SIG-M5 treated with dmso at 0.1 percent for 504 hours (cell line): ENCODE data around the gene KY.

ENCODE experiments used
- DNase-seq: peaks from one replicate; lab custom pipeline; 2025; ENCODE audit not compliant: unreplicated experiment; lab: John Stamatoyannopoulos, UW

The KY gene

GRCh38 chr3:134620476-134621115 lies 30.2 kb downstream of the KY start:
- no peak for DNase-seq

DNA sequence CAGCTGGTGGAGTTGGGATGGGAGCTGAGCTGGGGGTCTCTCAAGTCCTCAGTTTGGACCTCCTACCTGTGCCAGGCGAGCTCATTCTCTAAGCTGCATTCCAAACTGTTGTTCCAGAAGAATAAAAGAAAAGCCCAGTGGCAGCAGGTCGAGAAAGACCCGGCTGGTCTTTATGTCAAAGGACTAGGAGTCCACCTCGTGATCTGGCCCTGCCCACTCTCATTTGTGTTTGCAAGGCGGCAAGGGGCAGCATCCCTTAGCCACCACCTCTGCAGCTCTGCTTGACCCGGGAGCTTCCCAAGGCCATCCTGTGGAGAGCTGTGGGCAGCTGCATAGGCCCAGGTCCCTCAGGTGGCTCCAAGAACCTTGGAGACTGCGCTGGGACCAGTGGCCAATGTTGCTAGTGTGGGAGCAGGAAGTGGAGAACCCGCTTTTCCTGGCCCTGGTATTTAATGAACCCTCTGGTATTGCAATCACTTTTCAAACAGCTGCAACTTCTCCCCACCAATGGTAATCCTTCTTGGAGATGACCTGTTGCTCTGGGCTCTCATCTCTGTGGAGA lies 30.9 kb downstream of the KY start:
- no peak for DNase-seq

DNA sequence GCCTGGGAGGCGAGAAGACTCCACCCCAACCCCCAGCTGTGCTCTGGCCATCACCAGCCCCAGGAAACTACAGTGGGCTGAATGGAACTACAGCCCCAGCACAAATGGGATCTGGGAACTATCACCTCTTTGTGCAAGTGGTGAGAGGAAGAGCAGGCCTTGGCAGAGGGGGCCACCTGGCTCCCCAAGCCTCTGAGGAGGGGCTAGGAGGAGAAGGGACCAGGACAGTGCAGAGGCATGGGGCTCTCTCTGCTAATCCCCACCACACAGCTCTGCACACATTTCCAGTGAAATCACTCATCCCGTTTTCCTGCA lies 31.6 kb downstream of the KY start:
- no peak for DNase-seq

GRCh38 chr3:134618478-134619300 lies 32.1 kb downstream of the KY start:
- DNase-seq: no peak

DNA sequence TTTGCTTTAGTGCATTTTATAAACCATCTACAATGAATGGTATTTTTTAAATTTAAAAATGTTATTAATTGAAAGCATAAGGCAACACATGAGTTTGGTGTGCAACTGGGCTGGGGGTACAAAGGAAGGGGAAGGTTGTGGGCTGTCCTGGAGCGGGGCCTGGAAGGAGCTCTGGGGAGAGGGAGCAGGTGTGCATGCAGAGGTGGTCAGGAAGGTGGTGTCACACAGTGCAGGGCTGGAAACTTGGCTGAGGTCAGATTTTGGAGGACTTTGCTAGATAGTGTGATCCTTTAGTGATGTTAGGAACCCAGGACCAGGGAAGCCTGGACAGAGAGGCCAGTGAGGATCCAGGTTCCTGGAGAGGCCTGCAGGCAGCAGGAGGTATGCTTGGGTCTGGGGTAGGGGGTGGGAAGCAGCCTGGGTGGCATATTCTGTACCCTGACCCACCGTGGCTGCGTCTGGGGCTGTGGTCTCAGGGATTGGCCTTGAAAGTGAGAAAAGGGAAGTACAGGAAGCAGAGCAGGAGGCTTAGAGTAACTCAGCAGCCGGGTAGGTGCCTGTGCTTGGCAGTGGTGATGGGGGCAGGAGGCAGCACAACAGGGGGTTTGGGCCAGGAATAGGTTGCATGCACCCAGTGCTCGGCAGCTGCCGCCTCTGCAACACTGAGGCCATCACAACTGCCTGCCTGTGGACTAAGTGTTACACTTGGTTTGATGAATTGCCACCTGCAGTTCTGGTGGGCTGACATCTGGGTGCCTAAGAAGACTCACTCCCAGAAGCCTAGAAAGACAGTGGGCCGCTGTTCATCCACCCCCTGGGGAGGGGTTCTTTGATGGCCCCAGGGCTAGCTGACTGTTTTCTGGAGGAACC lies 33.0 kb downstream of the KY start:
- no peak for DNase-seq

DNA sequence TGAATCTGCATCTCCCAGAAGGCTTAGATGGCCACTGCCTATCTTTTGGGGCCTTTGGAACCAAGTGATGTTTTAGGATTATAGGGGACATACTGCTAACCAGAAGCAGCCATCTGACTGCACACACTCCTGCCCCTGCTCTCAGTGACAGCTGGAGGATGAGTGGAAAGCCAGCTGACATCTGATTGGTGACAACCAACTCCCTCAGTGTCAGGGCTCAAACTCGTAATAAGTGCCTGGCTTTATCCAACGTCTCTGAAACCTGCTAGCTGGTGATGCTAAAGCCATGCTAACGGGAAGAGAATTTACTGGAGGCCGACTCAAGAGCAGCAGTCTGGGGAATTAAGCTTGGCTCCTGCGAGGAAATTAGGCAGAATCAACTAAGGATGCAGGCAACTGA lies 35.1 kb downstream of the KY start:
- no peak for DNase-seq

GRCh38 chr3:134614955-134615354 lies 35.9 kb downstream of the KY start:
- no peak for DNase-seq

DNA sequence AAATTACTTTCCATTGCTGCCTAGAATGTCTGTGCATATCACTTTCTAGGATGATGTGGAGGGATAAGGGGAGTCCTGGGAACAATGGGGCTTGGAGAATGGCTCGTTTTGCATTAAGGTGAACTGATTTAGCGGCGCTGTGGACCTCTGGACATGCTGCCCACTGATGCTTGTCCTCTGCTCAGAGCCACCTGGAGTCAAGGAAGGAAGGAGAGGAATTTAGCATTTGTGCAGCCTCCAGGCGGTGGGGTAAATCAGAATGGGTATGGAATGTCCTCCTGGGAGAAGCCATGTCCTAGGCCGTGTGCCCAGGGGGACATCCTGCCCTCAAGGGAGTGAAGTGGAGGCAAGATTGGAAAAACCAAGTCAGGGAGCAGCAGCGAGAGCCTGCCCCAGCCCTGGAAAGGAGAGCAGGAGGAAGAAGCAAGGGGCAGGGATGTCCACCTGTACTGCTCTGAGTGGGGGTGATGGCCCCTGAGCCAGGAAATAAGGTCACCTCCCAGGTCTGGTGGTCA lies 37.8 kb downstream of the KY start:
- no peak for DNase-seq

- DNase-seq: no peak
These were observed 39.3 kb downstream of the KY start for GRCh38 chr3:134611516-134611915.

GRCh38 chr3:134610432-134611385 lies 40.1 kb downstream of the KY start:
- no peak for DNase-seq

DNA sequence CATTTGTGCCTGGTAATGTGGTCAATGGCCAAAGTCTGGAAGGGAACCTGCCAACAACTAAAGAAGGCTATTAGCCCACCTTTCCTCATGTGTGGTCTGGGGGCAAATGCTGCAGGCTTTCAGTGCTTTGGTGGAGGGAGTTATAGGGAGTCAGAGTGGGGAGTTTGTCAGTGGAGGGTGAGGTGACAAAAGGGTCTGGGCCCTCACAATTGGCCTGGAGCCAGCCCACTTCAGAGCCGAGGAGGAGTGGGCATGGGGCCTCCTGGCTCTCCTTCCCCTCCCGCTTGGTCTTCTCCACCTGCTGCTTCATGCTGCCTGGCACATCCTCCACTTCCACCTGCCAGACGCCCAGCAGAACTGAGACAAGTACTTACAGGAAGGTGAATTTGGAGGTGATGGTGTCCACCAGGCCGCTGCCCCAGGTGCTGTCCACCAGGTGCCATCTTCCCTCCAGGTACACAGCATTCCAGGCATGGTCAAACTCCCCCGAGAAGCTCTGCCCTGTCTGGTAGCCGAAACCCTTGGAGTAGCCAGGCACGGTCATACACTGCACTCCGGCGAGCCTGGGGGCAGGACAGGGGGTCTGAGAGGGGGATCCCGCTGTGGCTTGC lies 40.9 kb downstream of the KY start:
- DNase-seq: no peak

- DNase-seq: no peak
These were observed 41.9 kb downstream of the KY start for GRCh38 chr3:134608771-134609435.

DNA sequence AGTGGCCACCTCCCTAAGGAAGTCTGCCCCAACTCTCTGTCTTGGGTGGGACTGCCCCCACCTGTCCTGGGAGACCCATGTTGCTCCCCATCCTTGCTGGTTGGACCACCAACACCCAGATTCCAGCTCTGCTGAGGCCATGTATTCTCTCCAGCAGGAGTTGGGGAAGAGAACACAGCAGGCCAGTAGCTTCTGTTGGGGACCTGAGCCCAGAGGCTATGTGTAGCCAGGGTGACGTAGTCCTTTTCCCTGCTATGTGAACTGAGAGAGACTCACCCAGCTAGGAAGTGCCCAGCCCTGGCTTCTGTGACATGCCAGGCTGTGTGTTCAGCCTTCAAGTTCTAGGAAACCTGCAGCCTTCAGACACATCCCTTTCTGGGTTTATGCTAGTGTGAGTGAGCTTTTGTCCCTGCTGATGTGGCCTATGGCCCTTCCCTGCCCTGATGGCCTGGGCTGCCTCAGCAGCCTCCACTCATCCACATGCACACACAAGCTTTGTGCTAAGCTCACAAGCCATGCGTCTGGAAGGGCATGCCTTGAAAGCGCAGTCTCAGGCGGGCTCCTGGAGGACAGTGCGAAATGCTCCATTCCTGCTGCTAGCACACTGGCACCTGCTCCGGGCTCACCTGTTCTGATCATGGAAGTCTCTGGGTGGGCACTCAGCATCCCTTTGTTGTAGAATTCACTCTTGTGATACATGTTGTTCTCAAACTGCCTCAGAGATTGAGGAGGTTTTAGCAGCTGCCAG lies 42.6 kb downstream of the KY start:
- DNase-seq: no peak

DNA sequence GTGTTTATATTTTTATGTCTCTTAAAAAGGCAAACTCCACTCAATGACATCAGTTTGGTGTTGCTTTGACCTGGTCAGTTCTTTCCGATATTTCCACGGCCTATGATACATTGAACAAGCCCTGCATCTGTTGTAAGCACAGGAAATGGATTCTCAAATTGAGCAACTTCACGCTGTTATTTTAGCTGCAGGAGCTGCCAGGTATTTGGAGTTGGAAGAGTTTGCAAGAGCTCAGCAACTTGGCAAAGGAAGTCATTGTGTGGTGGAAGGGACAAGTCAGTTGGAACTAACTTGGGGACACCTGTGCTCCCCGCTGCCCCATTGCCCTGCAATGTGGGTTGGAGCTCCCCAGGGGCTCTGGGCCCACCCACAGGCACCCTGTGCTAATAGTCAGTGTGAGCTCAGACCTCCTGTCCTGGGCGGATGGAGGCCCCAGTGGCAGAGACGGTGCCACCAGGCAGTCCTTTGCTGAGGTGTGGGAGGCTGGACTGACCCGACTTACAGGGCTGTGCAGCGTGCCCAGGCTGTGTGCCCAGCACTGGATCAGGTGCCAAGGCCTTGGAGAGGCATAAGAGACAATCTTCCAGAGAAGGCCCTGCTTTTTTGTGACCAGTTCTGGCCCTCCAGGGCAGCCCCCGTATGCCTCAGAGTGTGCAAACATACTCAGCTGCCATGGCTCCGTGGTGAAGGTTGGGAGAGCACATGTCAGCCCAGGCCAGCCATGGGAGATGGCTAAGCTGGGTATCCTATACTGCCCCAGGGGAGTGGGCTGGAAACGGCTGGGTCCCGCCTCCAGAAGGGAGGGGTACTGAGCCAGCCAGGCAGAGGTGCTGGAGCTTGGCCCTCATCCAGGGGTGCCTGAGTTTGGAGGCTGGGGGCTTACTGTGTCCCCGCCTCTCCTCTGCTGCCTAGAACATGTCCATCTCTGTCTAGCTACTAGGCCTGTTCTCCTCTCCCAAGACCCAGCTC lies 43.5 kb downstream of the KY start:
- no peak for DNase-seq

- DNase-seq: no peak
These were observed 44.5 kb downstream of the KY start for GRCh38 chr3:134606033-134607025.

DNA sequence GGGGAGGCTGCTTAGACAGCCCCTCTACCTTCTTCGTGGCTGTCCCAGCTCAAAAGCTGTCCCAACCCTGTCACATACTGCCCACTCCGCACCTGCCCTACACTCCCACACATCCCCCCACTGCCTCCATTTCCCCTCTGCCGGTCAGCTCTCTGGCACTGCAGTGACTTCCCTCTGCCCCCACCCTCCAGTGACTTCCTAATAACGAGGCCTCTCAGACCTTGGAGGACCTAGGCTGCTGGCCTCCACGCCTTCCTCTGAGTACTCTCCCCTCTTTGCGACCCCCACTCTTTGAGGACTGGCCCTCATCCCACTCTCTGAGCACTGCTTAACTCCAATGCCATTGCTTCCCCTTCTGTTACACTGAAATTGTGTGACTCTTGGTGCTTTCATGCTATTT lies 45.3 kb downstream of the KY start:
- DNase-seq: no peak
